H1 (cell line): ENCODE results near the gene TAF11L13. TPM values are rescaled to one million over a fixed set of nuclear protein-coding genes. Genes with fewer than 3 reads are reported as not detected.
"Not testable (repeated sequence)": the region's sequence is repeated elsewhere in the genome, so short reads cannot be mapped to it uniquely, and the experiment has no call there.

Experiments used
- CTCF ChIA-PET: fragments of 300-600 bp; sonication (Branson Sonifier 250); formaldehyde crosslinking; loops from one replicate; lab custom pipeline; 2021; ENCODE audit not compliant: partially characterized antibody; lab: Charles Lee
- POLR2A ChIA-PET: fragments of 300-600 bp; sonication (Branson Sonifier 250); formaldehyde crosslinking; loops from one replicate; lab custom pipeline; 2021; ENCODE audit warnings: inconsistent platforms; ENCODE audit not compliant: partially characterized antibody; lab: Charles Lee
- DNase-seq, 2 experiments: peaks; one replicate each; pipeline versions ENCODE4 v3.0.0 to v3.0.0-alpha.2; 2010 to 2022; ENCODE audit warnings: low spot score in 2 of 2, low read depth in 1 of 2, mixed read lengths in 1 of 2
- FAIRE-seq: peaks from 2 replicates; lab custom pipeline; 2011; peaks lifted over from hg19 to GRCh38; lab: Jason Lieb, UNC
- H2AFZ ChIP-seq: 2 replicates; pipeline ENCODE4 v1.8.1; 2012; ENCODE audit warnings: low read length, inconsistent platforms
- H2AK5ac ChIP-seq: 2 replicates; pipeline ENCODE4 v1.6.1; 2013; ENCODE audit warnings: low read depth, low read length
- H2BK120ac ChIP-seq: replicated peaks from 2 replicates; pipeline ENCODE3; 2013; ENCODE audit warnings: low read depth, low read length, inconsistent platforms
- H2BK12ac ChIP-seq: 2 replicates; pipeline ENCODE4 v1.6.1; 2013; ENCODE audit warnings: low read depth, low read length
- H2BK15ac ChIP-seq: 2 replicates; pipeline ENCODE4 v1.6.1; 2013; ENCODE audit warnings: low read length
- H2BK20ac ChIP-seq: 2 replicates; pipeline ENCODE4 v1.6.1; 2013; ENCODE audit warnings: low read length
- H2BK5ac ChIP-seq: 2 replicates; pipeline ENCODE4 v1.6.1; 2013; ENCODE audit warnings: low read depth, low read length
- H3K14ac ChIP-seq: 2 replicates; pipeline ENCODE4 v1.6.1; 2013; ENCODE audit warnings: inconsistent platforms; ENCODE audit not compliant: insufficient read length
- H3K18ac ChIP-seq: 2 replicates; pipeline ENCODE4 v1.6.1; 2013; ENCODE audit warnings: low read length; ENCODE audit errors: extremely low read depth
- H3K23ac ChIP-seq: 2 replicates; pipeline ENCODE4 v1.6.1; 2013; ENCODE audit warnings: inconsistent platforms; ENCODE audit not compliant: insufficient read length
- H3K23me2 ChIP-seq: 2 replicates; pipeline ENCODE4 v1.6.1; 2013; ENCODE audit warnings: low read depth, low read length
- H3K27ac ChIP-seq: 2 replicates; pipeline ENCODE4 v1.6.1; 2011; ENCODE audit warnings: low read depth, low read length, inconsistent platforms
- H3K27me3 ChIP-seq, 4 experiments: replicated peaks in 1 of 4; 1 replicate in 1 of 4; 2 replicates in 3 of 4; pipeline versions ENCODE4 v1.6.1 to v1.8.1; 2011 to 2013; ENCODE audit warnings: low read length in 3 of 4, mild to moderate bottlenecking in 3 of 4, inconsistent platforms in 2 of 4, mixed read lengths in 2 of 4, moderate library complexity in 1 of 4; ENCODE audit not compliant: control insufficient read depth in 3 of 4, insufficient read depth in 3 of 4; ENCODE audit errors: extremely low read depth in 1 of 4
- H3K36me3 ChIP-seq, 4 experiments: 2 replicates each; pipeline versions ENCODE4 v1.6.1 to v1.8.1; 2011 to 2013; ENCODE audit warnings: mild to moderate bottlenecking in 4 of 4, low read length in 3 of 4, moderate library complexity in 2 of 4, control low read depth in 1 of 4, inconsistent platforms in 1 of 4; ENCODE audit not compliant: insufficient read depth in 4 of 4, control insufficient read depth in 2 of 4
- H3K4ac ChIP-seq: replicated peaks from 2 replicates; pipeline ENCODE3; 2013; ENCODE audit warnings: low read length, low read depth, mixed read lengths, inconsistent platforms; ENCODE audit not compliant: insufficient read length
- H3K4me1 ChIP-seq, 4 experiments: replicated peaks in 1 of 4; 1 replicate in 1 of 4; 2 replicates in 3 of 4; pipeline versions ENCODE4 v1.6.1 to v1.8.1; 2011 to 2013; ENCODE audit warnings: low read length in 3 of 4, inconsistent platforms in 2 of 4, mixed read lengths in 1 of 4; ENCODE audit not compliant: insufficient read depth in 4 of 4, control insufficient read depth in 3 of 4
- H3K4me2 ChIP-seq, 2 experiments: 2 replicates each; pipeline versions ENCODE4 v1.6.1 to v1.8.1; 2011 to 2013; ENCODE audit warnings: low read depth in 2 of 2, low read length in 2 of 2, control low read depth in 1 of 2, inconsistent platforms in 1 of 2, mild to moderate bottlenecking in 1 of 2; ENCODE audit not compliant: insufficient read depth in 1 of 2
- H3K4me3 ChIP-seq, 4 experiments: fragments of 200-600, 300-600 bp in 1 of 4; sonication (generic), shearing (Covaris generic), sonication (Bioruptor Twin) in 1 of 4; 2 replicates each; pipeline versions ENCODE4 v1.5.1 to v1.8.1; 2011 to 2016; ENCODE audit warnings: low read length in 4 of 4, low read depth in 3 of 4, control low read depth in 2 of 4, inconsistent platforms in 2 of 4, mild to moderate bottlenecking in 2 of 4, mixed read lengths in 1 of 4, moderate library complexity in 1 of 4; ENCODE audit not compliant: insufficient read depth in 2 of 4; ENCODE audit errors: extremely low read depth in 1 of 4
- H3K56ac ChIP-seq: replicated peaks from 2 replicates; pipeline ENCODE3; 2013; ENCODE audit warnings: low read depth, mild to moderate bottlenecking, mixed read lengths, low read length, inconsistent platforms; ENCODE audit not compliant: insufficient read length
- H3K79me1 ChIP-seq: 2 replicates; pipeline ENCODE4 v1.6.1; 2013; ENCODE audit warnings: low read depth, low read length, control low read depth
- H3K79me2 ChIP-seq, 2 experiments: 2 replicates each; pipeline versions ENCODE4 v1.6.1 to v1.8.1; 2012 to 2013; ENCODE audit warnings: low read length in 2 of 2, mild to moderate bottlenecking in 2 of 2, inconsistent platforms in 1 of 2; ENCODE audit not compliant: insufficient read depth in 2 of 2, control insufficient read depth in 1 of 2
- H3K9ac ChIP-seq, 4 experiments: replicated peaks in 1 of 4; 1 replicate in 1 of 4; 2 replicates in 3 of 4; pipeline versions ENCODE4 v1.6.1 to v1.8.1; 2011 to 2013; ENCODE audit warnings: low read depth in 3 of 4, low read length in 3 of 4, control low read depth in 2 of 4, mild to moderate bottlenecking in 2 of 4, moderate library complexity in 2 of 4, inconsistent platforms in 1 of 4; ENCODE audit errors: extremely low read depth in 1 of 4
- H3K9me3 ChIP-seq, 2 experiments: 2 replicates each; pipeline versions ENCODE4 v1.6.1 to v1.8.1; 2012 to 2013; ENCODE audit warnings: mild to moderate bottlenecking in 2 of 2, moderate library complexity in 2 of 2, control low read depth in 1 of 2, inconsistent platforms in 1 of 2, low read depth in 1 of 2, low read length in 1 of 2, mixed read lengths in 1 of 2; ENCODE audit not compliant: insufficient read depth in 2 of 2
- H4K20me1 ChIP-seq, 2 experiments: replicated peaks in 1 of 2; 2 replicates each; pipeline versions ENCODE3 to v1.8.1; 2011 to 2013; ENCODE audit warnings: inconsistent platforms in 2 of 2, low read length in 2 of 2, mild to moderate bottlenecking in 1 of 2; ENCODE audit not compliant: insufficient read depth in 2 of 2, control insufficient read depth in 1 of 2
- H4K5ac ChIP-seq: 2 replicates; pipeline ENCODE4 v1.6.1; 2013; ENCODE audit warnings: low read length, low read depth, mixed read lengths, inconsistent platforms; ENCODE audit not compliant: insufficient read length
- H4K8ac ChIP-seq: 2 replicates; pipeline ENCODE4 v1.8.0; 2013; ENCODE audit warnings: mild to moderate bottlenecking, moderate library complexity, low read length, inconsistent platforms; ENCODE audit not compliant: insufficient read depth; ENCODE audit errors: extremely low read depth
- H4K91ac ChIP-seq: replicated peaks from 2 replicates; pipeline ENCODE3; 2013; ENCODE audit warnings: low read length, mixed read lengths, inconsistent platforms; ENCODE audit not compliant: insufficient read length
- WGBS, 2 experiments: shearing (Covaris generic) in 1 of 2; methylation state at CpG; one replicate each; pipeline versions ENCODE4 v1.1.6 to v1.1.7; 2013 to 2015; ENCODE audit warnings: low lambda C conversion rate in 2 of 2, mixed read lengths in 2 of 2, inconsistent platforms in 1 of 2, low coverage in 1 of 2, missing lambda C conversion rate in 1 of 2; ENCODE audit not compliant: insufficient replicate concordance in 2 of 2, insufficient coverage in 1 of 2, insufficient read length in 1 of 2; ENCODE audit errors: extremely low coverage in 1 of 2, missing lambda C conversion rate in 1 of 2; 5-methylcytosine and 5-hydroxymethylcytosine counted together
- polyA plus RNA-seq, 7 experiments: library from polyadenylated mRNA; depleted of rRNA in 3 of 7; stranded (reverse) in 5 of 7; unstranded in 2 of 7; fragments of >200 nt in 5 of 7; fragments of 200-250 nt in 2 of 7; gene quantifications; 1 replicate in 5 of 7; 2 replicates in 1 of 7; 4 replicates in 1 of 7; pipeline versions ENCODE4 v1.2.1 to v1.2.3, GENCODE V29; 2011 to 2013; ENCODE audit warnings: missing spikeins in 2 of 7, mixed read lengths in 2 of 7
- total RNA-seq: library from RNA; stranded (reverse); fragmentation: NEBNext Ultra II Directional; extraction: Animal tissue kit (Norgen Biotek cat#: 25700); gene quantifications from 2 replicates; pipeline ENCODE4 v1.2.1, GENCODE V29; 2021

Gene TAF11L13
- total and polyA plus RNA-seq, 2 of the 8 experiments (the other 6 are each of a cell fraction or from before 2014, with no cell fraction given): not detected

DNA sequence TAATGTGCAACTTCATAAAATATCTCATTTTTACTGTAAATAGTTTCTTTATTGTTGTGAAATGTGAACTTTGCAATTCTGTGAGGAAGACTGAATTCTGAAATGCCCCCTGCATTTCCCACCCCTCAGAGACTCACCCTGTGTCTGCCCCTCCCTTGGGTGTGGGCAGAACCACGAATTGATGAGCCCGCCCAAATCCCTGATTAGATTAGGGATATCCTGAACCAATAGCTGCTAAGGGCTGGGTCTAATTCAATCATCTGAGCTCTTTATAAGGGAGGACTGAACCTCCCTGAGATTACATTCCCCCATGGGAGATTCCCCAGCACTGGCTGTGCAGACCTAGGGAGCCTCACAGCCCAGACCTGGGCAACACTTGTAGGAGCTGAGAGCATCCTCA is 21.8 kb upstream of the TAF11L13 start, which contains the start of gene TAF11L12:
TSS of gene TAF11L12 (plus strand) at position 301 of the 400 bp plus-strand sequence.
- H3K23ac ChIP-seq, DNase-seq, H3K4me3 ChIP-seq, FAIRE-seq, H3K27me3 ChIP-seq, H4K20me1 ChIP-seq, H3K14ac ChIP-seq, H3K4me1 ChIP-seq, POLR2A ChIA-PET, H4K8ac ChIP-seq, H3K23me2 ChIP-seq, H2BK20ac ChIP-seq, H3K9ac ChIP-seq, H2BK5ac ChIP-seq, H3K4me2 ChIP-seq, H3K56ac ChIP-seq, H2BK15ac ChIP-seq, H4K91ac ChIP-seq, H3K79me1 ChIP-seq, H3K18ac ChIP-seq, H2BK12ac ChIP-seq, H3K9me3 ChIP-seq, H2AK5ac ChIP-seq, H3K79me2 ChIP-seq, H3K4ac ChIP-seq, H3K27ac ChIP-seq, H3K36me3 ChIP-seq, H2AFZ ChIP-seq, H4K5ac ChIP-seq, H2BK120ac ChIP-seq: not testable (repeated sequence)
- CTCF ChIA-PET: interaction anchor here (0.6 to 1.0 kb wide), 2 partner anchors 23 to 394 kb away, joined by 3 read pairs; no protein-coding TSS in a partner anchor
- 100% methylated on average over 2 of the region's 2 CpGs; no CpG with 5 or more reads in 1 of the 2 experiments for WGBS, 2 experiments
